GM12873 (cell line): Measurements from ENCODE around the gene UBE2L5.

ENCODE experiments used
- TF ChIP-seq, protein P1 (sequence below): IDR thresholded peaks from 2 replicates; pipeline ENCODE4 v1.5.1; 2012; ENCODE audit warnings: low read depth, mild to moderate bottlenecking, moderate library complexity, low read length, control low read depth; ENCODE audit not compliant: insufficient read depth; ENCODE audit errors: missing control alignments

The UBE2L5 gene

DNA sequence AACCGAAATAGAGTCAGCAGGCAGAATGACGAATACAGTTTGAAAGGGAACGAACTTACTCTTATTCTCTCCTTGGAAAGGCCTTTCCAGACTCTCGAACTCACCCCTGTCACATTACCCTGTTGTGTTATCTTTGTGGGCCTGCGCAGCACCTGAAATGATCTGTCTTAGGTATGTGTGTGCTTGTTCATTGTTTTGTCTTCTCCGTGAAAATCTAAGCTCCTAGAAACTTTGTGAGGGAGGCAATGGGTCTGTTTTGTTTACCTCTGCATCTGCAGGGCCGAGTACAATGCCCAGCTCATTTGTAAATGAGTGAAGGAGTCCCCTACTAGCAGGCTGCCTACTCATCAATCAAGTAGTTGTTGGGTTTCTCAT, 23.8 kb downstream of the UBE2L5 start:
- TF ChIP-seq, protein P1, sequence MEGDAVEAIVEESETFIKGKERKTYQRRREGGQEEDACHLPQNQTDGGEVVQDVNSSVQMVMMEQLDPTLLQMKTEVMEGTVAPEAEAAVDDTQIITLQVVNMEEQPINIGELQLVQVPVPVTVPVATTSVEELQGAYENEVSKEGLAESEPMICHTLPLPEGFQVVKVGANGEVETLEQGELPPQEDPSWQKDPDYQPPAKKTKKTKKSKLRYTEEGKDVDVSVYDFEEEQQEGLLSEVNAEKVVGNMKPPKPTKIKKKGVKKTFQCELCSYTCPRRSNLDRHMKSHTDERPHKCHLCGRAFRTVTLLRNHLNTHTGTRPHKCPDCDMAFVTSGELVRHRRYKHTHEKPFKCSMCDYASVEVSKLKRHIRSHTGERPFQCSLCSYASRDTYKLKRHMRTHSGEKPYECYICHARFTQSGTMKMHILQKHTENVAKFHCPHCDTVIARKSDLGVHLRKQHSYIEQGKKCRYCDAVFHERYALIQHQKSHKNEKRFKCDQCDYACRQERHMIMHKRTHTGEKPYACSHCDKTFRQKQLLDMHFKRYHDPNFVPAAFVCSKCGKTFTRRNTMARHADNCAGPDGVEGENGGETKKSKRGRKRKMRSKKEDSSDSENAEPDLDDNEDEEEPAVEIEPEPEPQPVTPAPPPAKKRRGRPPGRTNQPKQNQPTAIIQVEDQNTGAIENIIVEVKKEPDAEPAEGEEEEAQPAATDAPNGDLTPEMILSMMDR, result no peak

DNA sequence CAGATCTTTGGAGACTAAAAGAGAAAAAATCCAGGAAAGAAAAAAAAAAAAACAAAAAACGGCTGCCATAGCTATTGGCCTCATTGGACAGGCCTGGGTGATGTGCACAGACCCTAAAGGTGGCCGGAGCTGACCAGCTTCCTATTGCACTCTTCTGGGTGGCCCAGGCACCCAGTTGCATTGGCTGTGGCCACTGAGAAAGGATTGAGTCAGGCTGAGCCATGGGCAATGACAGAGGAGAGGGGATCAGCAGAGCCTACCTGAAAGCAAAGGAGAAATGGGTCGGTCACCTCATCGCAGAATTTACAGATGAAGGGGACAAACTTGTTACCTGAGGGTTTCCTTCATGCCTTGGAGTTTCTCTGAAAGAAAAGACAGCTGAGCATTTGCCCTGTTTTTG, 26.1 kb downstream of the UBE2L5 start:
- TF ChIP-seq, protein P1, result no peak

DNA sequence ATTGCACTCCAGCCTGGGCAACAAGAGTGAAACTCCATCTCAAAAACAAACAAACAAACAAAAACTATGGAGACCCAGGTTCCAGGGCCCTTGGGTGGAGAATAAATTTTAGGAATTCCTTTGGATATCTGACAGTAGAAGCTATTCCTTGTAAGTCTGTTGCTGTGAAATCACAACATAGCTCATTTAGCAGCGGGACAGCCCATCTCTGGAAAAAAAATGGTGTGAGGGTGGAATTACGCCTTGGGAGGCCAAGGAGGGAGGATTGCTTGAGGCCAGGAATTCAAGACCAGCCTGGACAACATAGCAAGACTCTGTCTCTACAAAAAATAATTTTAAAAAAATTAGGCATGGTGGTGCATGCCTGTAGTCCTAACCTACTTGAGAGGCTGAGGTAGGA, 27.8 kb downstream of the UBE2L5 start:
- TF ChIP-seq, protein P1, result no peak

DNA sequence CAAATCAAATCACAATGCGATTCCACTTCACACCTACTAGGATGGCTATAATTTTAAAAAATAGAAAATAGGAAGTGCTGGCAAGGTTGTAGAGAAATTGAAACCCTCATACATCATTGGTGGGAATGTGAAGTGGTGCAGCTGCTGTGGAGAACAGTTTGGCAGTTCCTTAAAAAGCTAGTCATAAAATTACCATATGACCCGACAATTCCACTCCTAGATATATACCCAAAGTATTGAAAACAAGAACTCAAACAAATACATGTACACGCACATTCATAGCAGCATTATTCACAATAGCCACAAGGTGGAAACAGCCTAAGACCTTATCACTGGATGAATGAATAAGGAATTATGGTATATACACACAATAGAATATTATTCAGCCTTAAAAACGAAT, 31.4 kb downstream of the UBE2L5 start:
- TF ChIP-seq, protein P1, result peak; percentile 31

DNA sequence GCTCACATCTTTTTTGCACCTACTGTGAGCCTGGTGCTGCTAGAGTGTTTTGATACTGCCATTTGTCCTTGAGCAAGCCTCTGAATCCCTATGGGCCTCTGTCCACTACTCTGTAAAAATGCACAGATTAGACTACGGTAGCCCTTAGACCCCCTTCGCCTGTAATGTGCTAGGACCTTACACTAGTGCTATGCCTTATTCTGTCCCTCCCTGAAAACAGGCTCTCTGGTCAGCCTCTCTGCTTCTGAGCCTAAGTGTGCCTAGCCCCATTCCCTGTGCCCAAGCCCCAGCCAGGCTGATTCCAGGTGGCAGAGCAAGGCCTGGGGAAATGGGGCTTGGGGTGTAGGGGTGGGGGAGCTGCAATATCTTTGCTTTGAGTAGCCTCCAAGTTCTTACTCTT, 32.7 kb downstream of the UBE2L5 start:
- TF ChIP-seq, protein P1, result no peak

DNA sequence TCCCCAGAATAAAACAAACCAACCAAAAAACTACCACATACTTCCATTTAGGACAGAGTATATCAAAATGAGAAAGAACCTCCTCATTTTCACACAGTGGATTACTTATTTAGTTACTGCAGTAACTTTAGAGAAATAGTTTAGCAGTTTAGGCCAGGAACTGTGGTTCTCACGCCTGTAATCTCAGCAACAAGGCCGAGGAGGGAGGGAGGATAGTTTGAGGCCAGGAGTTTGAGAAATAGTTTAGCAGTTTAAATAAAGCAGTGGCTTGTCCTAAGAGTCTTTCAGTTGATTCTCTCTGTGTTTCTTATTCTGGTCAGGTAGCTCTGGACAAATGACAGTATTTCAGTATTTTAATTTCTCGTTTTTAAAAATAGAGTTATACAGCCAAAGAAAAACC, 34.0 kb downstream of the UBE2L5 start:
- TF ChIP-seq, protein P1, result no peak

DNA sequence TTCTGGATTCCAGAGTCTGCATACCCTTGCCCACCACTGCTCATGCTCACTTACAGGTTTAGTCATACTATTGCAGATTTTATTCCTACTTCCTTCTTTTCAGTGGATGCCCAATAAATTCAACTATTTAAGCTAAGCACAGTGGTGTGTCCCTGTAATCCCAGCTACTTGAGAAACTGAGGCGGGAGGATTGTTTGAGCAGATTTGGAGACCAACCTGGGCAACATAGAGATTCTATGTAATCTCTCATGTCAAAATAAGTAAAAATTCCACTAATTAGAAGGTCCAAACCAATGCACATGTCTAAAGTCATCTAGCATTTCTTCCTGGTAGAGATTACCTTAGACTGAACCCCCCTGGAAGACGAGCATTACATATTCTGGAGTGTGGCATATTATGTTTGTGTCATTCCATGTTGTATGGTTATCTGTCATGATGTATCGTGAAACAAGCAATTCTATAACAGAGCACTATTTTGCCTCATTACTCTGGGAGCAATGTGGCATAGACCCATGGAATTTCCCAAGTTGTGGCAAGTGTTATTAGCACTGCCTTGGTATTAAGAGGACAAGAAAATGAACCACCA, 35.1 kb downstream of the UBE2L5 start:
- TF ChIP-seq, protein P1, result no peak
